Fibroblast of villous mesenchyme (primary cell): ENCODE data around the gene SNED1. TPM values are rescaled to one million over a fixed set of nuclear protein-coding genes. Genes with fewer than 3 reads are reported as not detected.

ENCODE experiments used
- DNase-seq: peaks from one replicate; pipeline ENCODE4 v3.0.0-alpha.2; 2010; ENCODE audit warnings: low read depth
- H3K4me3 ChIP-seq: 2 replicates; pipeline ENCODE4 v1.5.1; 2011; ENCODE audit warnings: low read depth, mild to moderate bottlenecking, low read length
- total RNA-seq: library from RNA; depleted of rRNA; stranded (reverse); fragments of >200 nt; gene quantifications from 2 replicates; pipeline ENCODE4 v1.2.3, GENCODE V29; 2012
- TF ChIP-seq, protein P1 (sequence below): IDR thresholded peaks from 2 replicates; pipeline ENCODE4 v1.5.1; 2012; ENCODE audit warnings: low read depth, mild to moderate bottlenecking, low read length; ENCODE audit not compliant: insufficient read depth

The SNED1 gene
- total RNA-seq, 1 donor: 6.5 TPM

DNA sequence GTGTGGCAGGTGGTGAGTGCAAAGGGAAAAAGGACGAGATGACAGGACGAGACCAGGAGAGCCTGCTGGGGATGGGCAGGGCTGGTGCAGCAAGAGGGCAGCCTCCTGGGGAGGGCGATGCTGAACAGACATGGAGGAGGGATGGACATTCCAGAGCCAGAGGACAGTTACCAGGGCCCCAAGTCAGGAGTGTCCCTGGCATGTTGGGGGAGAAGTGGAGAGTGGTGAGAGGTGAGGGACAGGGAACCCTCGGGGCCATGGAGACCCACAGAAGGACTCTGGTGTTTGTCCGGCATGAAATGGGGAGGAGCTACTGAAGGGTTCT is 84.6 kb downstream of the SNED1 start:
- TF ChIP-seq, protein P1, sequence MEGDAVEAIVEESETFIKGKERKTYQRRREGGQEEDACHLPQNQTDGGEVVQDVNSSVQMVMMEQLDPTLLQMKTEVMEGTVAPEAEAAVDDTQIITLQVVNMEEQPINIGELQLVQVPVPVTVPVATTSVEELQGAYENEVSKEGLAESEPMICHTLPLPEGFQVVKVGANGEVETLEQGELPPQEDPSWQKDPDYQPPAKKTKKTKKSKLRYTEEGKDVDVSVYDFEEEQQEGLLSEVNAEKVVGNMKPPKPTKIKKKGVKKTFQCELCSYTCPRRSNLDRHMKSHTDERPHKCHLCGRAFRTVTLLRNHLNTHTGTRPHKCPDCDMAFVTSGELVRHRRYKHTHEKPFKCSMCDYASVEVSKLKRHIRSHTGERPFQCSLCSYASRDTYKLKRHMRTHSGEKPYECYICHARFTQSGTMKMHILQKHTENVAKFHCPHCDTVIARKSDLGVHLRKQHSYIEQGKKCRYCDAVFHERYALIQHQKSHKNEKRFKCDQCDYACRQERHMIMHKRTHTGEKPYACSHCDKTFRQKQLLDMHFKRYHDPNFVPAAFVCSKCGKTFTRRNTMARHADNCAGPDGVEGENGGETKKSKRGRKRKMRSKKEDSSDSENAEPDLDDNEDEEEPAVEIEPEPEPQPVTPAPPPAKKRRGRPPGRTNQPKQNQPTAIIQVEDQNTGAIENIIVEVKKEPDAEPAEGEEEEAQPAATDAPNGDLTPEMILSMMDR: no peak
- no peak overlapping the region for H3K4me3 ChIP-seq
- DNase-seq: no peak

GRCh38 chr2:241084856-241085444 is 86.5 kb downstream of the SNED1 start:
- TF ChIP-seq, protein P1: no peak
- DNase-seq: no peak
- H3K4me3 ChIP-seq: no peak overlapping the region

DNA sequence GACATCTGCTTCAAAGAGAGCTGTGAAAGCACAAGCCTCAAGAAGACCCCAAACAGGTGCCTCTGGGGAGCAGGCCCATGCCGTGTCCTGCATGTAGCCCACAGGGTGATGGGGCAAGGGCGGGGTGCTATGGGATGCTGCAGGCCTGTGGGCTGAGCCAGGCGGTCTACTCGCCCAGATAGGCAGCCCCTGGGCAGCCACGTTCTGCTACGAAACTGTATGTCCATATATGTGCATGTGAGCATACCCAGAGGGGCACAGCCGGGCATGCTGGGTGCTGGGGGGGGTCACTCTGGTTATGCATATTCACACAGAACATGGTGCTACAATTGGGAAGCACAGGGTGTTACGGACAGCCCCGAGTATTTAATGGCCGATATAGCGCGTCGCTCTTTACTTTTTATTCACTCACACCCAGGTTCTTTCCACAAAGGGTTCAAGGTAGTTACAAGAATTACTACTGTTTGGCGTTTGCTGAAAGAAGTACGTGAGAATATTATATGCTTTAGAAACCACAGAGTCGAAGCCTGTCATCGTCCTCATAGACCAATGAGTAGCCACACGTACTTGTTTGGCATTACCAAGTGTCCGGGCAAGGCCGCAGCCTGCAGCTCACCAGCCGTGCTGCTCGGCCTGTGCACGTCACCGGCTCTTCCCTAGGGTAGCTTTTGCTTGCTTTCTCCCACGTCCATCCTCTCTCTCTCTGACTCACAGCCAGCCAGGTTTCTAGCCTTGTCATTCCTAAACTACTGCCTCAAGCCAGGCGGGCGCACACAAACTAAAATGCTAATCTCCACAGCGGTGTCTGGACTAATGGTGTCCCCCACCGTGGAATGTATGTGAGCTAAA is 89.2 kb downstream of the SNED1 start:
- TF ChIP-seq, protein P1: no peak
- H3K4me3 ChIP-seq: no peak overlapping the region
- no peak for DNase-seq

- no peak for DNase-seq
- TF ChIP-seq, protein P1: no peak
- H3K4me3 ChIP-seq: no peak overlapping the region
Measured at GRCh38 chr2:241088376-241088775, 90.0 kb downstream of the SNED1 start.

DNA sequence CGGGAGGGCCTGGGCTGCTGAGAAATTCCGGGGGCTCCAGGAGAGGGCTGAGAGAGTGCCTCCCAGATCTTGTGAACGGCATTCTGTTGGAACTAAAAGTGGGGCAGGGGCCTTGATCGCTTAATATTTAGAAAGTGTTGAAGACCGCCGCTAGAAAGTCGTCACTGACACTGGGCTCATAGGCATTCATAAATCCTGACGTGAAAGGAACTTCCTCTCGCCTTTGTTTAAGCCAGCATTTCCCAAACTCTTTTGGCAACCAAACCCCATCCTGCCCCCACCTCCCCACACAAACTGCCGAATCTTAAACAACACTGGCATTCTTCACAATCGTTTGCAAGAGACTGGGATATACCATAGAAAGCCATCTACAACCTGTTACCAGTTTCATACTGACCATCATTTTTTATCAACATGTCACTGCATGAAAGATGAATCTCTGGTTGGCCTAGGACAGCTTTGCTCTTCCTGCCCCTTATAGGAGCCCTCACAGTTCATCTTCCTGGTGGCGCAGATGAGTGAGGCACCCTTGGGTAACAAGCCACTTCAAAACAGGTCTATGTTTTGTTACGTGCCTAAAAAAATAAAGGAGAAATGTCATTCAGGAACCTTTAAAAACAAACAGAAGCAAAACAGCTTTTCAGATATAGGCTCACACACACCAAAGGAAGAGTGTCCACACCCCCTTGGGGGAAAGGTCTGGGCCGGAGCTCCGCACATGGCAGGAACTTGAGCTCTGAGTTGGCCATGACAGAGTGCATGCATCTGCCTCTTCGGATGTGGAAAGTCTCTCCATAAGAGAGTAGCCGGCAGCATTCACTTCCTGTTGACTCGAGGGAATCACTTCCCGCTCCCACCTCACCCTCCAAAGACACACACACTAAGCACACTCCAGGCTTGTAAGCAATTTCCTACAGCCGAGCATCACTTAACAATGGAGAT is 90.6 kb downstream of the SNED1 start:
- no peak overlapping the region for H3K4me3 ChIP-seq
- no peak for DNase-seq
- TF ChIP-seq, protein P1: no peak

GRCh38 chr2:241091201-241091600 is 92.8 kb downstream of the SNED1 start:
- TF ChIP-seq, protein P1: no peak
- no peak for DNase-seq
- H3K4me3 ChIP-seq: no peak overlapping the region
